Subcutaneous adipose tissue (tissue), 4 donors: ENCODE measurements around the gene EN2. TPM values are rescaled to one million over a fixed set of nuclear protein-coding genes. Genes with fewer than 3 reads are reported as not detected.

Source experiments
- total RNA-seq, 4 donors: library from RNA; depleted of rRNA; stranded (reverse); fragments of >200 nt; gene quantifications; one replicate each; pipeline ENCODE4 v1.1.0, GENCODE V29; 2016
- TF ChIP-seq, protein P1 (sequence below): fragments of 450-650 bp; IDR thresholded peaks from one replicate; pipeline ENCODE4 v1.5.1; 2016; ENCODE audit warnings: low read depth, mild to moderate bottlenecking, control low read depth, antibody characterized with exemption, moderate library complexity

EN2 gene
- total RNA-seq, 4 donors from 2014 or later, result not detected

DNA sequence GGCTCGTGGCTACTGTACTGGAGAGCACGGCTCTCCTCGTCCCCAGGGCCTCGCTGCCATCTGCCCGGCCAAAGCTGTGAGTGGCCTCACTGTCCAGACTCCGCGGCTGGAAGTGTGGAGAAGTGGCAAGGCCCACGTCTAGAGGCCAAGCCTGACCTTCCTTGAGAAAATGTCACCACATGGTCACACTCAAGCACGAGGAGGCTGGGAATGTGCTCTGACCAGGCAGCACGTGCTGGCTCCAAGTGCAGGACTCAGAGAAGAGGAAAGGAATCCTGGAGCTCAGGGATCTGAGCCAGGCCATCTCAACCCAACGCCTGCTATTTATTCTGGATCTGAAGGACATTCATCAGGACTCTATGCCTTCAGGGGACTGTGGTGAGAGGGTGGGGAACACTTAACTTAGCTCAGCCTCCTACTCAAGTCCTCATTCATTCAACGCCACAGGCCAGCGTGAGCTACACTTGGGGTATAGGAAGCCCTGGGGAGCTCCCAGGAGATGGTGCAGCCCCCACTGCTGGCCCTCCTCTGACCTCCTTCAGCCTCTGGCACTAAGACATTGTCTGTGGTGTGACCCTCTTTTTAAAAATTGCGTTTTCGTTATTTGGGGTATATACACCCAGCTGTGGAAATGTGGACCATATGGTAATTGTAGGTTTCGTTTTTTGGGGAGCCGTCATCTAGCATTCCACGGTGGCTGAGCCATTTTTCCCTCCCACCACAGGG lies 29.0 kb downstream of the EN2 start:
- TF ChIP-seq, protein P1, sequence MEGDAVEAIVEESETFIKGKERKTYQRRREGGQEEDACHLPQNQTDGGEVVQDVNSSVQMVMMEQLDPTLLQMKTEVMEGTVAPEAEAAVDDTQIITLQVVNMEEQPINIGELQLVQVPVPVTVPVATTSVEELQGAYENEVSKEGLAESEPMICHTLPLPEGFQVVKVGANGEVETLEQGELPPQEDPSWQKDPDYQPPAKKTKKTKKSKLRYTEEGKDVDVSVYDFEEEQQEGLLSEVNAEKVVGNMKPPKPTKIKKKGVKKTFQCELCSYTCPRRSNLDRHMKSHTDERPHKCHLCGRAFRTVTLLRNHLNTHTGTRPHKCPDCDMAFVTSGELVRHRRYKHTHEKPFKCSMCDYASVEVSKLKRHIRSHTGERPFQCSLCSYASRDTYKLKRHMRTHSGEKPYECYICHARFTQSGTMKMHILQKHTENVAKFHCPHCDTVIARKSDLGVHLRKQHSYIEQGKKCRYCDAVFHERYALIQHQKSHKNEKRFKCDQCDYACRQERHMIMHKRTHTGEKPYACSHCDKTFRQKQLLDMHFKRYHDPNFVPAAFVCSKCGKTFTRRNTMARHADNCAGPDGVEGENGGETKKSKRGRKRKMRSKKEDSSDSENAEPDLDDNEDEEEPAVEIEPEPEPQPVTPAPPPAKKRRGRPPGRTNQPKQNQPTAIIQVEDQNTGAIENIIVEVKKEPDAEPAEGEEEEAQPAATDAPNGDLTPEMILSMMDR, result no peak

DNA sequence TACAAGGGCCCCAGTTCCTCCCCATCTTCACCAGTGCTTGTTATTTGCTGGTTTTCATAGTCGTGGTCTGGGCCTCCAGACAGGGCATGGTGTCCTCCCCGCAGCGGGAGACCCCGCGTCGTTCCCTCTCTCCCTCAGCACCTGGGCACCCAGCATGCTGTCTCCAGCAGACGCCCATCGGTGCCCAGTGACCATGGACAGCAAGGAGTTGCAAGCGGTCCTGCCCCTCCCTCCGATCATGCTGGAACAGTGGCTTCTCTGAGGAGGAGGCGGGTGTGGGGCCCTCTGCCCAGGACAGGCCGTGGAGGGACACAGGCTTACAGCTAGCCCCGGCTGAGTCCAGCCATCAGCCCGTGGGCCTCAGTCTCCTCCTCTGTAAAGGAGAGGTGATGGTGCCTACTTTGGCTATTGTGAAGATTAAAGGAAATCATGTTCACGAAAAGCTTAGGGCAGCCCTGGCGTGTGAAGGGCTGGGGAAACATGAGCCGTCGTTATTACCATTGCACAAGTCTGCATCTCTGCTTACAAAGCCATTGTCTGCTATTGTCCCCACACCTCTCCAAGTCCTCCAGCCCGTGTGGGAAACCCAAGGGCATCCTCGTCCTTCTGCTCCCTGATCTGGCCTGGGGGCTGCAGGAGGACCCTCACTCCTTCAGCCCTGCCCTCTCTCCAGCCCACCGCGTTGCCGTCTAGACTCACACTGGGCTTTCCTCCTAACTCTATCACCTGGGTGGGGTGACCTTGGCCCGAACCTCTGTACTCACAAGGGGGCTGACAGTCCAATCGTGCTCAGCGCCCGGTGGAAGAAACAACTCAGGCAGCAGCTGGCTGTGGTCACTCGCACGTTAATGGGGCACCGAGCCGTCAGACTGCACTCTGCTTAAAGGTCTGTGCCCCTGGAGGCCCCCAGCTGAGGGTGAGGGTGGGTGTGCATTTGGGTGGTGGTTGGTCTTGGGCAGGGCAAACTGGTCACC lies 29.9 kb downstream of the EN2 start:
- TF ChIP-seq, protein P1, result no peak

DNA sequence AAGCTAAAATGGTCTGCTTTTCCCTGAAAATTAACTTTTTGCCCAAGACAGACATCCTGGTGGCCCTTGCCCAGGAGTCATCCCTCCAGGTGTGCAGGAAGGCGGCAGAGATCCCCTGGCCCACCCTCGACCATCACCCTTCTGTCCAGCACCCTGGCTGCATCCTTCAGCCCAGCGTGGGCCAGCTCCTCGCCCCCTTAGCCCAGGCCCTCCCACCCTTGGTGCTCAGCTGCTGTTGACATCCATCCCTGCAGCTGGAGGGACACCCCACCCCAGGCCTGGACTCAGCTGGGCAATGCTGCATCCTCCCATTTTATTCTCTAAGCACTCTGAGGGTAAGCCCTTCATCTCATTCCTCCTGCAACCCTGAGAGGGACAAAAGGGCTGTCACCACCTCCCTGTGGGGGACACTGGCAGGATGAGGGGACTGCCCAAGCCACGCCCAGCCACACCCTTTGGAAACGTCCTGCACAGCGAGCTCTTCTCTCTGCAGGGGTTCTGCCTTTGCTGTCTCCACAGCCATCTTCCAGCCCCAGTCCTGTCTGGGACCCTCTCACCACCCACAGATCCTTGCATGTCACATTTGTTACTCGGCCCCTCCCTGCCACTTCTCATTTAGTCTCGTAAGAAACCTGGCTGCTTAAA lies 30.7 kb downstream of the EN2 start:
- TF ChIP-seq, protein P1, result no peak

DNA sequence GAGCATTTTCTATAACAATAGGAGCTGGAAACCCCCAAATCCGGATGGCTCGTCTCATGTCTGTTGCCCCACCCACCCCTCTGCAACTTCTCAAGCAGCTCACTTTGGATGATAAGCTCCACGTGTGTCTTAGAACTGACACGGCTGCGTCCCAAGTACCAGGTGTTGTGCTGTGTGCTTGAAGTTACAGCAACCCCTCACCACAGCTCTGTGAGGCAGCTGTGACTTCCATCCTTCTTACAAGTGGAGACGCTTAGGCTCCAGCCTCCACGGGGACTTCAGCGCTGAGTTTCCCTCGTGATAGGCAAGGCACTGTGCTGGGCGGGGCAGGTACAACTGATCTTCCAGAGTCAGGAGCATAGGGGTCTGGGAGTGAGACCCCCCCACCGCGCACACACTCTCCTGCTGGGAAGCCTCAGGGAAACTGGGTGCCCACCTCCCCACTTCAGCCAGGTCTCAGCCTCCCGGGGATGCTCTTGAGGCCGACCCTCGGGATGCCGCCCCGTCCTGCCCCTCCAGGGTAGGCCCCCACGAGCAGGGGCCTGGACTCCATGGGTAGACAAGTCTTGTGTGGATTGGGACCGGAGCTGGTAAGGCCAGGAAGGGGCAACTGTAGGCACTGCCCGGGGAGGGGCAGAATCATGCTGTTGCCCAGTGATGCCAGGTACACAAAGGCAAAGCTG lies 31.4 kb downstream of the EN2 start:
- TF ChIP-seq, protein P1, result no peak

DNA sequence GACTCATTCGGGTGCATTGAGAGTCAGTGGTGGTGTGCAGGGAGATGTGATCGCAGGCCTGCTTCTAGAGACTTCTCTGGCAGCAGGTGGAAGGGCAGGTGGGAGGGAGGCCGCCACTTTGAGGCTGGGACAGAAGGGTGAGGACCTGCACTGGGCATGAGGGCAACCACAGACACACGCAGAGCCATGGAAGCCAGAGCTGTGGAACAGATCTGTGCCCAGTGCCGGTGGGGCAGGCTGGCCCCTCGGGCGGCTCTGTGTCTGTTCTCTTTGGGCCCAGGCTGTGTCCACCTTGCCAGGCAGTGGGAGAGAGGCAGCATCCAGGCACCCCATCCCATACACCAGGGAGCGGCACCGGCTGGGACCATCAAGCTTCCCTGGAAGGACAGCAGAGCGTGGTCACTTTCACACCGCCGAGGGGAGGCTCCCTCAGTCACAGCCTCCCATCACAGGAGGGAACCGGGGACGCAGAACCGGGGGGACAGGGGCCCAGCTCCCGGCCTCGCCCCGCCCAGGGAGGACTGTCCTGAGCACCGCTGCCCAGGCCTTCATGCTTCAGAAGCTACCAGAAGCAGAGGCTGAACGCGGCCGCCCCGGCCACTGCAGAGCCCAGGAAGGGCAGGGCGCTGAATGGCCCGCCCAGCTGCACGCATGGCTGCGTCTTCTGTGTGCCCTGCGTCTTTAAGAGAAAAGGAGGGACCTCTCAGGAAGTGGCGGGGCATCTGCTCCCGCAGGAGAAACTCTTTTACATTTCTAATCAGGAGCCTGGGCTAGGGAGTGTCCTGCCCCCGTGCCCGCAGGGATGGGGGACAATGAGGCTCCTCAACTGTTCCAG lies 32.1 kb downstream of the EN2 start:
- TF ChIP-seq, protein P1, result no peak
